Measurements from ENCODE around the gene TIGAR. TPM values are rescaled to one million over a fixed set of nuclear protein-coding genes. Genes with fewer than 3 reads are reported as not detected.

Gene TIGAR
- polyA plus RNA-seq, 1 experiment: 6.0 TPM

DNA sequence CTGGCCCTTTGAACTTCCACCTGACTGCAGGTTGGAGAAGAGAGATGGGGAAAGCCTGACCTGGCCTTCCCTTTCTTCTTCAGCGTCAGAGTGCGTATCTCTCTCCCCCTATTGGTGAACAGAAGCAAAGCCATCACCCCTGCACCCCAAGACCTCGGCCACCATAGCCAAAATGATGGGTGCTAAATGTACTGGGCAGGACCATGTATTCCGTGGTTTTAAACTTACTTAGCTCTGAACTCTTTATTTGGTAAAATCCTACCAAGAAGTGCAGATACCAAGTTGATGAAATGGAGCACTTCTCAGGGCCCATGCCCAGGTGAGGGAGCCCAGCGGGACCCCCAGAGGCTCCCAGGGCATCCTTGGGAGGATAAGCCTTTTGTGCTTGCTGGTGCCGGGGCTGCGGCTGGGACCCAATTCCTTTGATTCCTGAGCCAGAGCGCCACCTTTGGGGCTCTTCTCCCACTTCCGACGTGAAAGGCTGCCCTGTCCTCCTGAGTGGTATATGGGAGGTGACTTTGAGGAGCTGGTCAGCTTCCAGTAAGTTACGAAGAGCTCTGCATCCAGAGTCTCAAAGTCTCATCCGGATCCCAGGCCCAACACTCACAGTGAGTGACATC is 38.0 kb upstream of the TIGAR start:
- Histone ChIP-seq H3K36me3 (ENCODE audit: control insufficient read depth, insufficient read depth, low read length) (no peaks in the 10 kb centered on the region), H3K4me3 (ENCODE audit: low read depth, low read length) (no peak overlapping the region), H3K27me3 (ENCODE audit: control insufficient read depth, insufficient read depth, low read length) (peaks cover 5% of the 10 kb centered on the region)
- DNase-seq (ENCODE audit: low read depth): no peak
- TF ChIP-seq, protein P1, sequence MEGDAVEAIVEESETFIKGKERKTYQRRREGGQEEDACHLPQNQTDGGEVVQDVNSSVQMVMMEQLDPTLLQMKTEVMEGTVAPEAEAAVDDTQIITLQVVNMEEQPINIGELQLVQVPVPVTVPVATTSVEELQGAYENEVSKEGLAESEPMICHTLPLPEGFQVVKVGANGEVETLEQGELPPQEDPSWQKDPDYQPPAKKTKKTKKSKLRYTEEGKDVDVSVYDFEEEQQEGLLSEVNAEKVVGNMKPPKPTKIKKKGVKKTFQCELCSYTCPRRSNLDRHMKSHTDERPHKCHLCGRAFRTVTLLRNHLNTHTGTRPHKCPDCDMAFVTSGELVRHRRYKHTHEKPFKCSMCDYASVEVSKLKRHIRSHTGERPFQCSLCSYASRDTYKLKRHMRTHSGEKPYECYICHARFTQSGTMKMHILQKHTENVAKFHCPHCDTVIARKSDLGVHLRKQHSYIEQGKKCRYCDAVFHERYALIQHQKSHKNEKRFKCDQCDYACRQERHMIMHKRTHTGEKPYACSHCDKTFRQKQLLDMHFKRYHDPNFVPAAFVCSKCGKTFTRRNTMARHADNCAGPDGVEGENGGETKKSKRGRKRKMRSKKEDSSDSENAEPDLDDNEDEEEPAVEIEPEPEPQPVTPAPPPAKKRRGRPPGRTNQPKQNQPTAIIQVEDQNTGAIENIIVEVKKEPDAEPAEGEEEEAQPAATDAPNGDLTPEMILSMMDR (IDR thresholded peaks at IDR 0.05; ENCODE audit: insufficient read depth, low read depth, low read length): no peak
- POLR2A ChIA-PET: no interaction called here
- CTCF ChIA-PET: no interaction called here

- DNase-seq (ENCODE audit: low read depth): no peak
- Histone ChIP-seq H3K27me3 (ENCODE audit: control insufficient read depth, insufficient read depth, low read length) (peaks cover 3% of the 10 kb centered on the region), H3K4me3 (ENCODE audit: low read depth, low read length) (no peak overlapping the region), H3K36me3 (ENCODE audit: control insufficient read depth, insufficient read depth, low read length) (no peaks in the 10 kb centered on the region)
- CTCF ChIA-PET: interaction anchor here (0.6 to 1.2 kb wide), 2 partner anchors 176 to 246 kb away, joined by 3 to 4 read pairs; no protein-coding TSS in a partner anchor
- TF ChIP-seq, protein P1 (IDR thresholded peaks at IDR 0.05; ENCODE audit: insufficient read depth, low read depth, low read length): no peak
- POLR2A ChIA-PET: no interaction called here
Observed at GRCh38 chr12:4283512-4284255, 37.3 kb upstream of the TIGAR start.

DNA sequence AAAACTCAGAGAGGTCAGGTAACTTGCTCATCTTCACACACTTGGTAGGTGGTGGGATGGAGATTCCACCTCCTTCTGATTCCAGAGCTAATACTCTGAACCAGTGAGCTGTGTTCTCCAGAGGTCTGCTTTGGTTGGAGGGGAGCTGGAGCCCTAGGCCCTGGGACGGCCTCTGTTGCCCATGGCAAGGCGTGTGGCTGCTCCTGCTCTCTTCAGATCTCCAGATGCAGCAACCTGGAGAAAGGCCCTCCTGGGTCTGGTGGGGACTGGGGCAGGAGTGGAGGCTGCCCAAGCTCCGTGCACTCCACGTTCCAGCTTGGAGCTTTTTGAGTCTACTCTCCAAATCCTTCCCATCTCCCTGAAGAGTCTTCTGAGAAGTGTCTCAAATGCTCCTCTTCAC is 36.7 kb upstream of the TIGAR start:
- peaks cover 3% of the 10 kb centered on the region for H3K27me3 ChIP-seq (ENCODE audit: control insufficient read depth, insufficient read depth, low read length)
- TF ChIP-seq, protein P1 (IDR thresholded peaks at IDR 0.05; ENCODE audit: insufficient read depth, low read depth, low read length): no peak

DNA sequence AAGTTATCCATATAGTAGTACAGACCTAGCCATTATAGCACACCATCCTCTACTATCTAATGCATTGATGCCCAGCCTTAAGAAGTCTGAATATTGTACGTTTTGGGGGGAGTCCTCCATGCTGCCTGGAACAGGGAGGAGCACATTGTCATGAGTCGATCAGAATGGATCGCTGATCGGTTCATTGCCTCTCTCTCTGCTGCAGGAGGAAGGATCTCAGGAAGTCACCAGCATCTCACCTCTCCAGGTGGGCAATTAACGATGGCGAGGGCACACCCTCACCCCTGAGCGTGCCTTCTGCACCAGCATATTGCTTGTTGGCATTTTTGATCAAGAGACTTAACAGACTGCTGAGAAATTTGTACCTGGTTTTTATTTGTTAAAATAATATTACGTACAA is 35.9 kb upstream of the TIGAR start:
- DNase-seq (ENCODE audit: low read depth): no peak
- Histone ChIP-seq H3K36me3 (ENCODE audit: control insufficient read depth, insufficient read depth, low read length) (no peaks in the 10 kb centered on the region), H3K4me3 (ENCODE audit: low read depth, low read length) (no peak overlapping the region), H3K27me3 (ENCODE audit: control insufficient read depth, insufficient read depth, low read length) (peaks cover 5% of the 10 kb centered on the region)
- TF ChIP-seq, protein P1 (IDR thresholded peaks at IDR 0.05; ENCODE audit: insufficient read depth, low read depth, low read length): no peak
- POLR2A ChIA-PET: no interaction called here
- CTCF ChIA-PET: no interaction called here

More for the DNA sequence above, 36.7 kb upstream of the TIGAR start:
- ChIA-PET POLR2A (no interaction called here), CTCF (interaction anchor here (0.6 to 1.2 kb wide), 2 partner anchors 177 to 247 kb away, joined by 3 to 4 read pairs; no protein-coding TSS in a partner anchor)
- Histone ChIP-seq H3K36me3 (ENCODE audit: control insufficient read depth, insufficient read depth, low read length) (no peaks in the 10 kb centered on the region), H3K4me3 (ENCODE audit: low read depth, low read length) (no peak overlapping the region)
- DNase-seq (ENCODE audit: low read depth): no peak

GRCh38 chr12:4286228-4286627 is 34.8 kb upstream of the TIGAR start:
- Histone ChIP-seq H3K27me3 (ENCODE audit: control insufficient read depth, insufficient read depth, low read length) (peaks cover 5% of the 10 kb centered on the region), H3K36me3 (ENCODE audit: control insufficient read depth, insufficient read depth, low read length) (no peaks in the 10 kb centered on the region), H3K4me3 (ENCODE audit: low read depth, low read length) (no peak overlapping the region)
- ChIA-PET CTCF (no interaction called here), POLR2A (no interaction called here)
- TF ChIP-seq, protein P1 (IDR thresholded peaks at IDR 0.05; ENCODE audit: insufficient read depth, low read depth, low read length): no peak
- no peak for DNase-seq (ENCODE audit: low read depth)
